GM10266 (cell line): ENCODE data around the gene GRB10.
"Not testable (repeated sequence)": the region's sequence is repeated elsewhere in the genome, so short reads cannot be mapped to it uniquely, and the experiment has no call there.

Experiments used
- DNase-seq: peaks from one replicate; pipeline ENCODE4 v3.0.0; 2012; ENCODE audit errors: extremely low spot score
- TF ChIP-seq, protein P1 (sequence below): IDR thresholded peaks from 2 replicates; pipeline ENCODE4 v1.5.1; 2012; ENCODE audit warnings: mild to moderate bottlenecking, low read depth; ENCODE audit not compliant: control insufficient read depth, insufficient read depth; ENCODE audit errors: missing control alignments

GRB10 gene

DNA sequence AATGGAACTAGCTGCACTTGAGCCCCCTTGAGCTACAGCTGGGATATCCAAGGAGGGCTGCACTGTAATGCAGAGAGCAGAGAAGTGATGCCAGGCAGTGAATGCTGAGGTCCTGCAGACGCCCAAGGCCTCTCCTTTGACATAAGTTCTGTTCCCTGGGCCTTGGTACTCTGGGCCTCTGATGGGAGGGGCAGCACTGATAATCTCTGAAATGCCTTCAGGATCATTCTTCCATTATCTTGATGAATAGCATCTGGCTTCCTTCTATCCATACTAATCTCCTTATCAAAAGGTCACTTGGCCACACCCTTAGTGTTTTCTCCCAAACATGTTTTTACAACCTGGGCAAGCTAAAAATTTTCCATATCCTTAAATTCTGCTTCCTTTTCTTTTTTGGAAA lies 6.9 kb downstream of the GRB10 start:
- TF ChIP-seq, protein P1, sequence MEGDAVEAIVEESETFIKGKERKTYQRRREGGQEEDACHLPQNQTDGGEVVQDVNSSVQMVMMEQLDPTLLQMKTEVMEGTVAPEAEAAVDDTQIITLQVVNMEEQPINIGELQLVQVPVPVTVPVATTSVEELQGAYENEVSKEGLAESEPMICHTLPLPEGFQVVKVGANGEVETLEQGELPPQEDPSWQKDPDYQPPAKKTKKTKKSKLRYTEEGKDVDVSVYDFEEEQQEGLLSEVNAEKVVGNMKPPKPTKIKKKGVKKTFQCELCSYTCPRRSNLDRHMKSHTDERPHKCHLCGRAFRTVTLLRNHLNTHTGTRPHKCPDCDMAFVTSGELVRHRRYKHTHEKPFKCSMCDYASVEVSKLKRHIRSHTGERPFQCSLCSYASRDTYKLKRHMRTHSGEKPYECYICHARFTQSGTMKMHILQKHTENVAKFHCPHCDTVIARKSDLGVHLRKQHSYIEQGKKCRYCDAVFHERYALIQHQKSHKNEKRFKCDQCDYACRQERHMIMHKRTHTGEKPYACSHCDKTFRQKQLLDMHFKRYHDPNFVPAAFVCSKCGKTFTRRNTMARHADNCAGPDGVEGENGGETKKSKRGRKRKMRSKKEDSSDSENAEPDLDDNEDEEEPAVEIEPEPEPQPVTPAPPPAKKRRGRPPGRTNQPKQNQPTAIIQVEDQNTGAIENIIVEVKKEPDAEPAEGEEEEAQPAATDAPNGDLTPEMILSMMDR, result no peak
- no peak for DNase-seq

DNA sequence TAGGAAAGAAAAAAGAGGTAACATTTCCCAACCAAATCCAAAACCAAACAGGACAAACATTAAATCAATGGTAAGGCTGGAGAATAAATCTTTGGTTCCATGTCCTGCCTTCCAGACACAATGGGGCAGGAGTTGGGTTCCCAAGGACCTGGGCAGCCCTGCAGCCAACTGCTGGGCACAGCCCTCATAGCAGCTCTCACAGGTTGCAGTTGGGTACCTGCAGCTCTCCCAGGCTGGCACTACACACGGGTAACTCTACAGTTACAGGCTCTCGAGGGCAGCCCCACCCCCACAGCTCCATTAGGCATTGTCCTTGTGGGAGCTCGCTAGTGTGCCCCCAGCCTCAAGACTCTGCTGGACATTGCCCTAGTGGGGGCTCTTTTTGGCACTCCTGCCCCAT lies 7.5 kb downstream of the GRB10 start:
- DNase-seq, result no peak
- TF ChIP-seq, protein P1, result no peak

DNA sequence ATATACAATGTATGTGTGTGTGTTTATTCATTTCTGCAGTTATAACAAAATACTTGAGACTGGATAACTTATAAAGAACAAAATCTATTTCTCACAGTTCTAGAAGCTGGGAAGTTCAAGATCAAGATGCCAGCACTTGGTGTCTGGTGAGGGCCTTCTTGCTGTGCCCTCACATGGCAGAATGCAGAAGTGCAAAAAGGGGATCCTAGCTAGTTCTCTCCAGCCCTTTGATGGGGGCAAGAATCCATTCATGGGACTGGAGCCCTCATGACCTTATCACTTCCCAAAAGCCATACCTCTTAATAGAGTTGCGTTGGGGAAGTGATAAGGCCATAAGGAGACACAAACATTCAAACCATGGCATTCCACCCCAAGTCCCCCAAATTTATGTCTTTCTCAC lies 8.4 kb downstream of the GRB10 start:
- DNase-seq, result no peak

DNA sequence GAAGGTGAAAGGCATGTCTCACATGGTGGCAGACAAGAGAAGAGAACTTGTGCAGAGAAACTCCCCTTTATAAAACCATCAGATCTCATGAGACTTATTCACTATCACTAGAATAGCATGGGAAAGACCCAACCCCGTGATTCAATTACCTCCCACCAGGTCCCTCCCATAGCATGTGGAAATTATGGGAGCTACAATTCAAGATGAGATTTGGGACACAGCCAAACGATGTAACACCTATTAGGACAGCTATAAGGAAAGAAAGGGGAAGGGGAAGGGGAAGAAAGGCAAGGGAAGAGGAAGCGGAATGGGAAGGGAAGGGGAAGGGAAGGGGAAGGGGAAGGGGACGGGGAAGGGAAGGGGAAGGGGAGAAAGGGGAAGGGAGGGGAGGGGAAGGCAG lies 9.6 kb downstream of the GRB10 start:
- not testable (repeated sequence) for DNase-seq

More for the DNA sequence above, 8.4 kb downstream of the GRB10 start:
- TF ChIP-seq, protein P1, result no peak

DNA sequence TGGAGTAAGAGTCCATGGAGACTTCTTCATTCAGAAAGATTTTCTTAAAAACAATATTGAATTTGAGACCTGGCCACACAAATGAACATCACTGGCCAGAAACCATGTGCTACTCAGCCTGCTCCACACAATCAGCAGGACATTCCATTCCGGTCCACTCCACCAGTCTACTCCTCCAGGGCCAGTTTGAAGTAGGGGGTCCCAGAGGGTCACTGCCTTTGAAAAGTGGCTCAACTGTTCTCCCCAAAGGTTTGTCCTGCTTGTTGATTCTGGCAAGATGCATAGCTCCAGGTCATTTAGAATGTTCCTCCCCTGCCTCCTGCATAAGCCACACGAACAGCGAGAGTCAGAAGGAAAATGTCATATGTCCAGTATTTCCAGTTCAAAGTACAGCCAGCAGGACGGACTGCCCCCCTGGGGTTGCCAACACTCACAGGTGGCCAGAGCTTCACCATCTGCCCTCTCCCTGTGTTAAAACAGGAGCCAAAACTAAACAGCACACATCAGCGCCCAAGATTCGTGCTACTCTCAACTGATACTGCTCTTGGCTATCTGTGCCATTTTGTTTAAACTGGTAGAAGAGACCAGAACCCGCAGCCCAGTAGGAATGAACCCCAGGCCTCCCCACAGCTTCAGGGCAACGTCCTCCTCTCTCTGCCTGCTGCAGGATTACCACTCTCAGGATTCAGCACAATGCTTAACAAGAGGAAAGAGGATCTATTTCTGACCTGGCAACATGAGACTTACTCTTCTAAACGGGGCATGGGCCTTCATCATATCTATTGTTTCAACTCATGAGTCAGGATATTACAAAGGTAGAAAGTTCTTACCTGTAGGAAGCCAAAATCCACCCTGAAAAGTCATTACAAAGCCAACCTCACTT lies 11.3 kb downstream of the GRB10 start:
- DNase-seq, result no peak
- TF ChIP-seq, protein P1, result no peak

DNA sequence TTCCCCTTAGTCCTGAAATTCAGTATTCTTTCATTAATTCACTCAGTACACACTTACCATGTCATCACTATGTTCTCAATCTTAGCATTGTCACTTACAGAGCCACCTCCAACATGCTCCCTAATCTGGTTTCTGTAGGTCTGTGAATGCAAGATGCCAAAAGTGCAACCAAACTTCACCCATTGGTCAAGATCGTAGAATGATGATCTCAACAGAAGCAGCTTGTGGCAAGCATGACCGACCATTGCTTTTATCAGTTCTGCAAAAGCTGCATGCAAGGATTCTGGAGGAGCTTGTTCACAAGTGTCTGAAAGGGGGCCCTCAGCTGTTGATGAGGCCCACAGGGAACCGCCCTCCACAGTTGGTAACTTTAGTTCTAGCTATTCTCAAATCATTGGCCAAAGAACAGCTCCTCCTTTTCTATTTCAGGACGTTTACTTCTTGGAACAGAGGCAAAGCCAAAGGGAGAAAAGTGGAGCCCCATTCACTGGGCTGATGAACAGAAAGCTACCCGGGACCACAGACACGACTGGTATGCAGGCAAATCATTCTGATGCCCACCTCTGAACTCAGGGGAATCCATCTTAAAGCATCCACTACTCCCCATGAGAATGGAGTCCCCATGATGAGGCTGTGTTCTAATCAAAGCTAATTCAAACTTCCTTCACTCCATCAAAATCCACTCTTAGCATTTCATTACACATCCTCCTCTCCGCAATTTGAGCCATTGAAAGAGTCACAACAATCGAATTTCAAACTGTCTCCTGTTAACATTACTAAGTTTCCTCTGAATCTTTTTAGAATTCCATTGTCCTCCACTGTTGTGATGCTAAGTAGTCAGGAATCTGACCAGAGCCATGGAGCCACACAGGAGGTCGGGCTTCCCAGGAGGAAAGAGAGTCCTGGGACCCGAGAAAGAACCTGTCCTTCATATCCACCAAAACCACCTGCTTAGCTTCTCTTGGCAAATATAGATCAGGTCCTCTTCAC lies 13.9 kb downstream of the GRB10 start:
- TF ChIP-seq, protein P1, result no peak
- no peak for DNase-seq

DNA sequence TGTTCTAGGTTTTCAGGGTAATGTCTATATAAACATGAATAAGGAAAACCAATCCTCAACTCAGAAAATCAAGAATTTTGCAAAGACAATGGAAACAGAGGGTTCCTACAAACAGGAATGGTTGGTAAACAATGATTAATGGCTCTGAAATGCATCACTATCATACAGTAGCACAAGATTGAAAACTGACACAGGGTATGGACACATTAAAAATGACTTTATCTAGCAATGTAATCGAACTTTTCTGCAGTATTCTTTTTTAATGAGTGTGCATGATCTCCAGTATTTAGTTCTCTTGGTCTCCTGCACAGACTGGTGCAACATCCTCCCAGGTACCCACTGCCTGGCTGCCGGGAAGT lies 15.9 kb downstream of the GRB10 start:
- TF ChIP-seq, protein P1, result no peak
- DNase-seq, result no peak
